HepG2 (cell line): ENCODE measurements around the gene ARHGAP32.

Experiments used
- ELF1 ChIP-seq: sonication (generic); formaldehyde crosslinking; IDR thresholded peaks from 2 replicates; pipeline ENCODE4 v1.4.0; 2020; ENCODE audit warnings: missing genetic modification reagents
- JUND ChIP-seq: sonication (generic); formaldehyde crosslinking; IDR thresholded peaks from 2 replicates; pipeline ENCODE4 v1.8.0; 2022; ENCODE audit warnings: mild to moderate bottlenecking, missing genetic modification reagents
- KLF9 ChIP-seq: IDR thresholded peaks from 2 replicates; pipeline ENCODE4 v1.6.1; 2016; ENCODE audit warnings: low read depth
- MYC ChIP-seq: sonication (generic); formaldehyde crosslinking; IDR thresholded peaks from 2 replicates; pipeline ENCODE4 v1.9.0; 2021; ENCODE audit warnings: missing genetic modification reagents, borderline replicate concordance
- NFIB ChIP-seq: sonication (generic); formaldehyde crosslinking; IDR thresholded peaks from 2 replicates; pipeline ENCODE4 v1.9.0; 2021; ENCODE audit warnings: missing genetic modification reagents, mild to moderate bottlenecking, borderline replicate concordance
- RAD21 ChIP-seq: fragments of 450-650 bp; formaldehyde crosslinking; IDR thresholded peaks from 2 replicates; pipeline ENCODE4 v1.5.0; 2020; ENCODE audit warnings: mild to moderate bottlenecking
- REL ChIP-seq: sonication (generic); formaldehyde crosslinking; conservative IDR thresholded peaks from 2 replicates; pipeline ENCODE4 v1.8.0; 2022; ENCODE audit warnings: mild to moderate bottlenecking, missing genetic modification reagents, moderate library complexity
- ZNF296 ChIP-seq: sonication (generic); formaldehyde crosslinking; conservative IDR thresholded peaks from 2 replicates; pipeline ENCODE4 v1.5.0; 2020; ENCODE audit warnings: mild to moderate bottlenecking, missing genetic modification reagents
- TF ChIP-seq, protein P1 (sequence below): sonication (generic); formaldehyde crosslinking; IDR thresholded peaks from 2 replicates; pipeline ENCODE4 v1.5.0; 2020; ENCODE audit warnings: mild to moderate bottlenecking, missing genetic modification reagents, moderate library complexity

- no peak for TF ChIP-seq ZNF296 (CRISPR knock-in tag)
- TF ChIP-seq JUND (CRISPR knock-in tag): no peak
- TF ChIP-seq NFIB: no peak
- TF ChIP-seq, protein P1, sequence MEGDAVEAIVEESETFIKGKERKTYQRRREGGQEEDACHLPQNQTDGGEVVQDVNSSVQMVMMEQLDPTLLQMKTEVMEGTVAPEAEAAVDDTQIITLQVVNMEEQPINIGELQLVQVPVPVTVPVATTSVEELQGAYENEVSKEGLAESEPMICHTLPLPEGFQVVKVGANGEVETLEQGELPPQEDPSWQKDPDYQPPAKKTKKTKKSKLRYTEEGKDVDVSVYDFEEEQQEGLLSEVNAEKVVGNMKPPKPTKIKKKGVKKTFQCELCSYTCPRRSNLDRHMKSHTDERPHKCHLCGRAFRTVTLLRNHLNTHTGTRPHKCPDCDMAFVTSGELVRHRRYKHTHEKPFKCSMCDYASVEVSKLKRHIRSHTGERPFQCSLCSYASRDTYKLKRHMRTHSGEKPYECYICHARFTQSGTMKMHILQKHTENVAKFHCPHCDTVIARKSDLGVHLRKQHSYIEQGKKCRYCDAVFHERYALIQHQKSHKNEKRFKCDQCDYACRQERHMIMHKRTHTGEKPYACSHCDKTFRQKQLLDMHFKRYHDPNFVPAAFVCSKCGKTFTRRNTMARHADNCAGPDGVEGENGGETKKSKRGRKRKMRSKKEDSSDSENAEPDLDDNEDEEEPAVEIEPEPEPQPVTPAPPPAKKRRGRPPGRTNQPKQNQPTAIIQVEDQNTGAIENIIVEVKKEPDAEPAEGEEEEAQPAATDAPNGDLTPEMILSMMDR: no peak
- no peak for TF ChIP-seq RAD21 (CRISPR knock-in tag)
- TF ChIP-seq ELF1 (CRISPR knock-in tag): no peak
- no peak for TF ChIP-seq MYC
- TF ChIP-seq KLF9 (CRISPR knock-in tag): no peak
- no peak for TF ChIP-seq REL
These were observed 263.7 kb downstream of the ARHGAP32 start for GRCh38 chr11:128928400-128928799.
